Raji (cell line): ENCODE measurements around the gene CRIP2.

Experiments used
- POLR2A ChIP-seq: IDR thresholded peaks from 2 replicates; pipeline ENCODE4 v1.6.1; 2011; ENCODE audit warnings: low read depth, low read length, control low read depth; ENCODE audit not compliant: insufficient read depth

CRIP2 gene

GRCh38 chr14:105439179-105439578 is 35.4 kb upstream of the CRIP2 start:
- TF ChIP-seq POLR2A = no peak

- TF ChIP-seq POLR2A = no peak
Measured at GRCh38 chr14:105439710-105440553, 34.7 kb upstream of the CRIP2 start.

- no peak for TF ChIP-seq POLR2A
Measured at GRCh38 chr14:105440554-105440900, 34.1 kb upstream of the CRIP2 start.

GRCh38 chr14:105440992-105441391 is 33.6 kb upstream of the CRIP2 start:
- TF ChIP-seq POLR2A = no peak

GRCh38 chr14:105442125-105442524 is 32.5 kb upstream of the CRIP2 start:
- TF ChIP-seq POLR2A = no peak

GRCh38 chr14:105442834-105443233 is 31.8 kb upstream of the CRIP2 start:
- no peak for TF ChIP-seq POLR2A

- TF ChIP-seq POLR2A = no peak
Measured at GRCh38 chr14:105444859-105445258, 29.8 kb upstream of the CRIP2 start.

GRCh38 chr14:105445290-105445689 is 29.3 kb upstream of the CRIP2 start:
- no peak for TF ChIP-seq POLR2A

- no peak for TF ChIP-seq POLR2A
Measured at GRCh38 chr14:105445901-105446845, 28.4 kb upstream of the CRIP2 start.

- TF ChIP-seq POLR2A = no peak
Measured at GRCh38 chr14:105446971-105447370, 27.6 kb upstream of the CRIP2 start.

GRCh38 chr14:105447651-105448640 is 26.7 kb upstream of the CRIP2 start:
- no peak for TF ChIP-seq POLR2A

GRCh38 chr14:105448706-105449111 is 25.9 kb upstream of the CRIP2 start:
- TF ChIP-seq POLR2A = no peak

GRCh38 chr14:105449276-105450122 is 25.1 kb upstream of the CRIP2 start:
- TF ChIP-seq POLR2A = no peak

GRCh38 chr14:105450123-105450505 is 24.5 kb upstream of the CRIP2 start:
- no peak for TF ChIP-seq POLR2A
